Left colon (tissue), 2 donors: ENCODE results near the gene ENTREP1. TPM values are rescaled to one million over a fixed set of nuclear protein-coding genes. Genes with fewer than 3 reads are reported as not detected.
A peak's percentile ranks its signal among the peaks of the same experiment; 100 is the strongest.

ENCODE experiments used
- ATAC-seq: fragments of 200-7000 bp; cut with Tn5 transposase; one replicate; pipeline ENCODE4 v1.9.1; 2020; ENCODE audit warnings: mild to moderate bottlenecking, moderate library complexity
- DNase-seq, 2 donors: peaks; one replicate each; pipeline ENCODE4 v3.0.0-alpha.2; 2020
- intact Hi-C, 2 donors: fragments of 100-400 bp; cut with DNase I in 1 of 2; cut with micrococcal nuclease in 1 of 2; formaldehyde crosslinking; loops; one replicate each; pipeline versions ENCODE4 v1.11.2 to v1.14.0; 2022; cut with DNase I, micrococcal nuclease
- total RNA-seq, 2 donors: library from RNA; stranded (reverse); fragmentation: NEBNext Ultra II Directional; extraction: Animal tissue kit (Norgen Biotek cat#: 25700); gene quantifications; one replicate each; pipeline ENCODE4 v1.2.1, GENCODE V29; 2021
- donor health status: DM: no; HTN: no; CAD: no.
- donor health status: DM: yes; HTN: yes; CAD: no.

Gene ENTREP1
- total RNA-seq, 2 donors from 2014 or later: 1.8 to 6.2 TPM

GRCh38 chr9:69314547-69314946 is 10.5 kb upstream of the ENTREP1 start:
- ATAC-seq: no peak
- DNase-seq: no peak
- intact Hi-C loops: no loop called here

- intact Hi-C loops: no loop called here
- ATAC-seq (no peak), DNase-seq (no peak)
Observed at GRCh38 chr9:69317081-69317480, 7.9 kb upstream of the ENTREP1 start.

- no peak for DNase-seq
- no peak for ATAC-seq
- intact Hi-C loops: no loop called here
Observed at GRCh38 chr9:69317894-69318293, 7.1 kb upstream of the ENTREP1 start.

- ATAC-seq (no peak), DNase-seq (no peak)
- intact Hi-C loops: no loop called here
Observed at GRCh38 chr9:69319324-69320025, 5.5 kb upstream of the ENTREP1 start.

GRCh38 chr9:69322256-69322655 is 2.8 kb upstream of the ENTREP1 start:
- DNase-seq: no peak
- ATAC-seq: no peak
- intact Hi-C loops: no loop called here

GRCh38 chr9:69323861-69324260 is 1.2 kb upstream of the ENTREP1 start:
- DNase-seq (no peak), ATAC-seq (peak; percentile 63)
- intact Hi-C loops: no loop called here

GRCh38 chr9:69325409-69326212 is 596 bp downstream of the ENTREP1 start:
- intact Hi-C loops: no loop called here
- peak; percentile 18 for ATAC-seq
- peak in 1 of 2 donors; percentile 30 for DNase-seq

GRCh38 chr9:69326261-69326660 is 1.2 kb downstream of the ENTREP1 start:
- no peak for DNase-seq
- no peak for ATAC-seq
- intact Hi-C loops: no loop called here

- ATAC-seq (no peak), DNase-seq (no peak)
- intact Hi-C loops: no loop called here
Observed at GRCh38 chr9:69330580-69330979, 5.6 kb downstream of the ENTREP1 start.

- ATAC-seq (no peak), DNase-seq (no peak)
- intact Hi-C loops: no loop called here
Observed at GRCh38 chr9:69331444-69331843, 6.4 kb downstream of the ENTREP1 start.

- DNase-seq (no peak), ATAC-seq (no peak)
- intact Hi-C loops: no loop called here
Observed at GRCh38 chr9:69332067-69332685, 7.2 kb downstream of the ENTREP1 start.

- DNase-seq (no peak), ATAC-seq (no peak)
- intact Hi-C loops: no loop called here
Observed at GRCh38 chr9:69333716-69334115, 8.7 kb downstream of the ENTREP1 start.

- ATAC-seq (no peak), DNase-seq (no peak)
- intact Hi-C loops: no loop called here
Observed at GRCh38 chr9:69334317-69334716, 9.3 kb downstream of the ENTREP1 start.

GRCh38 chr9:69339620-69340019 is 14.6 kb downstream of the ENTREP1 start:
- no peak for DNase-seq
- intact Hi-C loops: no loop called here
- no peak for ATAC-seq

GRCh38 chr9:69340631-69341030 is 15.6 kb downstream of the ENTREP1 start:
- ATAC-seq (no peak), DNase-seq (no peak)
- intact Hi-C loops: no loop called here

GRCh38 chr9:69342769-69343168 is 17.8 kb downstream of the ENTREP1 start:
- DNase-seq (no peak), ATAC-seq (no peak)
- intact Hi-C loops: no loop called here

- intact Hi-C loops: no loop called here
- DNase-seq: no peak
- no peak for ATAC-seq
Observed at GRCh38 chr9:69344459-69344858, 19.4 kb downstream of the ENTREP1 start.

- intact Hi-C loops: no loop called here
- ATAC-seq: no peak
- no peak for DNase-seq
Observed at GRCh38 chr9:69346596-69347390, 21.8 kb downstream of the ENTREP1 start.

GRCh38 chr9:69347607-69348006 is 22.6 kb downstream of the ENTREP1 start:
- no peak for ATAC-seq
- DNase-seq: no peak
- intact Hi-C loops: no loop called here
